Nephron (organoid): Measurements from ENCODE around the gene SLC28A1.

ENCODE experiments used
- H3K27ac Mint-ChIP-seq, 3 experiments: 2 replicates each; pipeline ENCODE4 v1.8.0; 2020; ENCODE audit warnings: mixed read lengths in 3 of 3, mild to moderate bottlenecking in 2 of 3, moderate library complexity in 1 of 3
- H3K27me3 Mint-ChIP-seq: 2 replicates; pipeline ENCODE4 v1.8.0; 2021; ENCODE audit warnings: low read depth, mild to moderate bottlenecking, moderate library complexity, mixed read lengths
- H3K36me3 Mint-ChIP-seq: 2 replicates; pipeline ENCODE4 v1.8.0; 2020; ENCODE audit warnings: low read depth, mixed read lengths
- H3K4me1 Mint-ChIP-seq: 2 replicates; pipeline ENCODE4 v1.8.0; 2020; ENCODE audit warnings: mixed read lengths
- H3K4me3 Mint-ChIP-seq, 3 experiments: 2 replicates each; pipeline ENCODE4 v1.8.0; 2020; ENCODE audit warnings: mild to moderate bottlenecking in 3 of 3, mixed read lengths in 3 of 3, moderate library complexity in 2 of 3
- H3K9me3 Mint-ChIP-seq: 2 replicates; pipeline ENCODE4 v1.8.0; 2020; ENCODE audit warnings: mixed read lengths
- CTCF ChIP-seq, 3 experiments: fragments of 200-600 bp; sonication (generic); IDR thresholded peaks; one replicate each; pipeline ENCODE4 v1.5.0; 2021; ENCODE audit warnings: antibody characterized with exemption in 3 of 3; ENCODE audit not compliant: unreplicated experiment in 3 of 3

SLC28A1 gene

GRCh38 chr15:84904419-84904818, 20.0 kb downstream of the SLC28A1 start:
- Mint-ChIP-seq H3K36me3 (no peaks in the 10 kb centered on the region), H3K4me1 (peaks cover 27% of the 10 kb centered on the region), H3K4me3 (no peak overlapping the region), H3K27ac (peak overlapping the region in 2 of 3 experiments; percentile 79 to 83), H3K27me3 (peaks cover 12% of the 10 kb centered on the region), H3K9me3 (peaks cover 6% of the 10 kb centered on the region)
- TF ChIP-seq CTCF (IDR thresholded peaks at IDR 0.05; ENCODE audit: unreplicated experiment in 3 of 3) = no peak

DNA sequence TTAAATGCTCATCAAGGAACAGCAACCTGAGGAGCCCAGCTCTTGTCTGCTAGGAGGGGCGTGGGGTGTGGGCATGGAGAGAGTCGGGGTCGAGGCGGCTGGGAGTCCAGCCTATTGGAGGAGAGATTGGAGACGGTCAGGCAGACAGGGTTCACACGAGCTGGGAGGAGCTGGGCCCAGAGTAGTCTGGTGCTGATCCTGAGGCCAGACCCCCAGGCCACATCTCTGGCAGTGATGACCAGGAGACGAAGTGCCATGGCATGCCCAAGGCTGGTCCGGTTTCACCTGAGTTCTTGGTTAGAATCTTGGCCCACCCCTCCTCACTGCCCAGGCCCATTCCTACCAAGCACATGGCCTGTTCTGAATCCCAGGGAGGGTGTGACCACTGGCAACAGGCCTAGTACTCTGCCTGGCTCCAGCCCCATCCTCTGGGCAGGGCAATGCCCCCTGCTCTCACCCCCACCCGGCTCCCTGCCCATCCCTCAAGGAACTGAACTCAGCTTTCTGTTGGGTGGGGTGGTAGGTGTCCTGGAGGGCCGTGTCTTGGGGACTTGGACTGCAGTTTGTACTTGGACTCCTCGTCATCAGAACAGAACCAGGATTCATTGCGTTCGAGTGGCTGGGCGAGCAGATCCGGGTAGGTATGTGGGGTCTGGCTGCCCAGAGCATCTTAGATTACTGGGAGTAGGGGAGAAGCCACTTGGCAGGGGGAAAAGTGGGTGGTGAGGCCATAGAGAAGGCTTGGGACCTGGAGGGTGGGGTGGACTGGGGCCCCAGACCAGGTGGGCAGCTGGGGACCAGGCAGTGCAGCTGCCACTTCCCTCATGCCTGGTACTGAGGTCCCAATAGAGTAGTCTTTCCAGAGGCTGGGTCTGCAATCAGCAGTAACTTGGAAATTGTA, 20.8 kb downstream of the SLC28A1 start:
- H3K4me3 Mint-ChIP-seq = no peak overlapping the region
- H3K27ac Mint-ChIP-seq = peak overlapping the region in 2 of 3 experiments; percentile 64 to 83
- H3K27me3 Mint-ChIP-seq = peaks cover 4% of the 10 kb centered on the region
- peaks cover 28% of the 10 kb centered on the region for H3K4me1 Mint-ChIP-seq
- no peaks in the 10 kb centered on the region for H3K36me3 Mint-ChIP-seq
- peaks cover 3% of the 10 kb centered on the region for H3K9me3 Mint-ChIP-seq
- TF ChIP-seq CTCF (IDR thresholded peaks at IDR 0.05; ENCODE audit: unreplicated experiment in 3 of 3) = no peak

GRCh38 chr15:84907731-84908130, 23.3 kb downstream of the SLC28A1 start:
- H3K4me1 Mint-ChIP-seq = peaks cover 48% of the 10 kb centered on the region
- peaks cover 4% of the 10 kb centered on the region for H3K27me3 Mint-ChIP-seq
- no peaks in the 10 kb centered on the region for H3K36me3 Mint-ChIP-seq
- peaks cover 3% of the 10 kb centered on the region for H3K9me3 Mint-ChIP-seq
- no peak for TF ChIP-seq CTCF (IDR thresholded peaks at IDR 0.05; ENCODE audit: unreplicated experiment in 3 of 3)
- no peak overlapping the region for H3K4me3 Mint-ChIP-seq
- H3K27ac Mint-ChIP-seq = no peak overlapping the region

DNA sequence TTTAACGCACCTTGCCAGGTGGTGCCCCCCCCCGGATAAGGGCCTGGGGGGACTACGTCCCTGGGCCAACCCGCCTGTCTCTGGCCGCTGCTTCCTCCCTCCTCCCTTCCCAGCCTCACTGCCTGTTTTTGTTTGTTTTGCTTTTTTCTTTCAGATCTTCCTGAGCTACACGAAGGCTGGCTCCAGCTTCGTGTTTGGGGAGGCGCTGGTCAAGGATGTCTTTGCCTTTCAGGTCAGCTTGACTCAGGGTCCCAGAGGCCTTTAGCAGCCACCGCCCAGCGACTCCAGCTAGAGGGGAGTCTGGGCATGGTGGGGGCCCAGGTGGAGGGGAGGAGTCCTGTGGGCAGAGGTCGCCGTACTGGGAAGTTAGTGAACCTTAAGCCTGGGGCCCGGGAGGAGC, 24.1 kb downstream of the SLC28A1 start:
- H3K36me3 Mint-ChIP-seq = no peaks in the 10 kb centered on the region
- H3K9me3 Mint-ChIP-seq = peaks cover 3% of the 10 kb centered on the region
- peaks cover 50% of the 10 kb centered on the region for H3K4me1 Mint-ChIP-seq
- H3K27me3 Mint-ChIP-seq = peaks cover 4% of the 10 kb centered on the region
- H3K27ac Mint-ChIP-seq = peak overlapping the region; percentile 39 to 87 (median 86)
- TF ChIP-seq CTCF (IDR thresholded peaks at IDR 0.05; ENCODE audit: unreplicated experiment in 3 of 3) = no peak
- peak overlapping the region in 1 of 3 experiments; percentile 22 for H3K4me3 Mint-ChIP-seq

DNA sequence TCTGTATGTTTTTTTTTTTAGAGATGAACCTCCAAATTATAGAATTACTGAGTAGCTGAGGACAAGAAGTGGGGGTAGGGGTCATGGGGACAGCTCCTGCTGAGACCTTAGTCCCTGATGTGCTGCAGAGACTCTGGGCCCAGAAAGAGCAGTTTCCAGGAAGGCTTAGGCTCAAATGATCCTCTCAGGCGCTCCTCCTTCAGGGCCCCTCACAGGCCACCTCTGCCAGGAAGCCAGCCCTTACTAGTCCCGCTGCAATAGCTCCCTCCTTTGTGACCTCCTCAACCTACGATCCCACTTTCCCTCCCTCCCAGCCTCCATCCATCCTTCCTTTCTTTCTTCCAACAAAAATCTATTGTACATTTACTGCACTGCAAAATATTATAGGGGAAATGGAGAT, 24.6 kb downstream of the SLC28A1 start:
- Mint-ChIP-seq H3K9me3 (peaks cover 2% of the 10 kb centered on the region), H3K27ac (peak overlapping the region; percentile 60 to 87 (median 86)), H3K4me3 (peak overlapping the region in 1 of 3 experiments; percentile 19), H3K4me1 (peaks cover 50% of the 10 kb centered on the region), H3K27me3 (peaks cover 4% of the 10 kb centered on the region), H3K36me3 (no peaks in the 10 kb centered on the region)
- no peak for TF ChIP-seq CTCF (IDR thresholded peaks at IDR 0.05; ENCODE audit: unreplicated experiment in 3 of 3)
